ENCODE measurements around the gene CALML5.

The CALML5 gene, protein sequence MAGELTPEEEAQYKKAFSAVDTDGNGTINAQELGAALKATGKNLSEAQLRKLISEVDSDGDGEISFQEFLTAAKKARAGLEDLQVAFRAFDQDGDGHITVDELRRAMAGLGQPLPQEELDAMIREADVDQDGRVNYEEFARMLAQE

DNA sequence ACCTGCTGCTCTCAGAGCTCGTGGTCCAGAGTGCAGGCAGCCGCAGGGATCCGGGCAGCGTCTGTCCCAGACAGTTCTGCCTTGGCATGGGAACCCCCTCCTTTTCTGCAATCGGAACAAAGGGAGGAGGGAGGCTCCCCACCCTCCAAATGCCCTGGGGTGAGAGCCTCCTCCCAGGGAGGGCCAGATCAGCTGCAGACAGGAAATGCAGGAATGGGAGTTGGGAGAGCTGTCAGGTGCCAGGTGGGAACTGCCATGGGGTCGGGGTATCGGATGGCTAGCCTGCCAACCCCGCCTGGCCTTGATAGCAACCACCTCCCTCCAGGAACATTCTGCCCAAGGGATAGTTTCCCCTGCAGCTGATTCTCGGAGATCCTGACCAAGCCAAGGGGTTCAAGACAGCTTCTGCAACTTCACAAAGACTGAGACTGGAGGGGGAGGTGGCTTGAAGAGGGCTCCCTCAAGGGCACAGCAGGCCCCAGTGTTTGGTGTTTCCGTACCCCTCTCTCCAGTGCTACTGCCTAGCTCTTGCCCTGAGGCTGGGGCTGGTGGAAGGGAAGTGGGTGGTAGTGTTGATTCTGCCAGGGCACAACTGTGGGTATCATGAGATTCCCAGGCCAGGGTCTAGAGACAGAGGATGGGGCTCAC, at the start of gene CALML5:
Gene CALML5, minus strand, starts transcription at position 78 of the 648 bp plus-strand sequence. CDS start 132 bp downstream, outside the sequence.
- TF ChIP-seq, protein P1, sequence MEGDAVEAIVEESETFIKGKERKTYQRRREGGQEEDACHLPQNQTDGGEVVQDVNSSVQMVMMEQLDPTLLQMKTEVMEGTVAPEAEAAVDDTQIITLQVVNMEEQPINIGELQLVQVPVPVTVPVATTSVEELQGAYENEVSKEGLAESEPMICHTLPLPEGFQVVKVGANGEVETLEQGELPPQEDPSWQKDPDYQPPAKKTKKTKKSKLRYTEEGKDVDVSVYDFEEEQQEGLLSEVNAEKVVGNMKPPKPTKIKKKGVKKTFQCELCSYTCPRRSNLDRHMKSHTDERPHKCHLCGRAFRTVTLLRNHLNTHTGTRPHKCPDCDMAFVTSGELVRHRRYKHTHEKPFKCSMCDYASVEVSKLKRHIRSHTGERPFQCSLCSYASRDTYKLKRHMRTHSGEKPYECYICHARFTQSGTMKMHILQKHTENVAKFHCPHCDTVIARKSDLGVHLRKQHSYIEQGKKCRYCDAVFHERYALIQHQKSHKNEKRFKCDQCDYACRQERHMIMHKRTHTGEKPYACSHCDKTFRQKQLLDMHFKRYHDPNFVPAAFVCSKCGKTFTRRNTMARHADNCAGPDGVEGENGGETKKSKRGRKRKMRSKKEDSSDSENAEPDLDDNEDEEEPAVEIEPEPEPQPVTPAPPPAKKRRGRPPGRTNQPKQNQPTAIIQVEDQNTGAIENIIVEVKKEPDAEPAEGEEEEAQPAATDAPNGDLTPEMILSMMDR (conservative IDR thresholded peaks at IDR 0.05; ENCODE audit: low read depth, low read length), result no peak
- DNase-seq (ENCODE audit: low read depth), result no peak

DNA sequence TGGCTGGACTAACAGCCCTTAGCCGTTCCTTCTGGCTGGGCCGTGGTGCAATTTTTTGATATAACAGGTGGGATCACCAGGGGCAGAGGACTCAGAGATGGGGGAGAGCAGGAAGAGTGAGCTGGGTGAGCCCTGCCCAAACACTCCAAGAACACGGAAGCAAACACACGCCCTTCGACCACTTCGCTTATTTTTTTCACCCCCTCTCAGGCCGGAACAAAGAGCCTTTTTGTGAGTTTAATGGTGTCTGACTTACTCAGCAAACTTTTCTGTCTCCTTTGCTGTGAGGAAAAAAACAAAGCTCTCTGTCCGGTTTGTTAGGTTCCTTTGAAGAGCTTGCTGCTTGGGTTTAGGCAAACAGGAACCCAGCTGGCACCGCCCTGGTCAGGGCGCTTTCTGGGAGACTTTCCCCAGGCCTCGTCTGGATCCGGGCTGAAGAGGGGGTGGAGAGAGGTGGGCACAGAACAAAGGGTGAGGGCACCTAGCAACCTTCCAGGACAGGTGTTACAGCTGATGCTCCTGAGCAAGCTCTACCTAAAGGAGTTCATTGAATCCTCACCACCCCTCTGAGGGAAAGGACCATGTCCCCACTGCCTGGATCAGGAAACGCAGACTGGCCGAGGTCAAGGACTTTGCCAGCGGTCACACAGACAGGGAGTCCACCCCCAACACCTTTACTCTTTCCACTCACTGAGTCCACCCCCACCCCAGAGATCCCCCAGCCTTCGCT, 48.7 kb upstream of the CALML5 start:
- H3K4me3 ChIP-seq (ENCODE audit: low read depth, low read length), result no peak overlapping the region
- TF ChIP-seq, protein P1 (conservative IDR thresholded peaks at IDR 0.05; ENCODE audit: low read depth, low read length), result no peak
- peak; percentile 20 for DNase-seq (ENCODE audit: low read depth)

More for the DNA sequence above, at the start of gene CALML5:
- H3K4me3 ChIP-seq (ENCODE audit: low read depth, low read length), result no peak within 1 kb of the TSS

DNA sequence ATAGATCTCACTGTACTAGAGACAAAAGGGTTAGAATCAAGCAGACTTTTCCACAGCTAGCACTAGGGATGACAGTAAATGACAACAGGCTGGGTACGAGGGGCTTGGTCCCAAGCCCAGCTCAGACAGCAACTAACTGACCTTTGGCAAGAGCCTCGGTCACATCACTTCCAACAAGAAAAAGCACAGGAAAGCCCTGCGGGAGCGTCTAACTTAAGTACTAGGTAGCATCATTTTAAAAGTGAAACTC, 48.2 kb upstream of the CALML5 start:
- peak; percentile 46 for DNase-seq (ENCODE audit: low read depth)
- H3K4me3 ChIP-seq (ENCODE audit: low read depth, low read length), result no peak overlapping the region
- TF ChIP-seq, protein P1 (conservative IDR thresholded peaks at IDR 0.05; ENCODE audit: low read depth, low read length), result no peak

DNA sequence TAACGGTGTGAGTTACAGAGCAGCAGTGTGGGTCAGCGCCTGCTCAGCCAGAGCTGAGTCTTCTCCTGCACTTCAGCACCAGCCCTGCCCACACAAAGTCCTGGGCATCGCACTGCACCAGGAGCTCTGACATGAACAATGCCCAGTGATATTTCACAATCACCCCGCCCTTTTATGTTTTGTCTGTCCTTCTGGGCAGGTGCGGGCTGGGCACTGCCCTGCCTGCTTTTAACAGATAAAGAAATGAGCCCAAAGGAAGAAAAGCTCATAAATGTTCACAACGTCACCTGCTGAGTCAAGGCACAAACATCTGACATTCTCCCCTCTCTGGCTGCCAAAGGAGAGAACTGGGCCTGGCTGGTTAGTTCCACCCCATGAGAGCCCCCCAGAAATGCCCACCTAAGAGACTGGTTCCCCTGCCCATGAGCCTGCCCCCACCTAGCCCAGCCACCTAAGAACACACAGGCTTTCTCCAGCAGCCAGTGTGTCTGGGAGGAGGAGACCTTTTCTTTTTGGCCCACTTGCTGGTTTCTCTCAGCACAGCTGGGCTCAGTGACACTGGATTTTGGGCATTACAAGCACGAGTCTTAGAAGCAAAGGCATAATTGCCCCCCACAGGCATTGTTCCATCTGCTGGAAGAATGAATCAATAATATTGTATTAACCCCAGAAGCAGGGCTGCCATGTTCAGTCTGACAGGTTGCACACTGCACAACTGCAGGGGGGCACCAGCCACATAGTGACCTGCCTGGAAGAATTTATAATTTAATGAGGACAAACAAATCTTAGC, 47.7 kb upstream of the CALML5 start:
- peak; percentile 46 for DNase-seq (ENCODE audit: low read depth)
- no peak overlapping the region for H3K4me3 ChIP-seq (ENCODE audit: low read depth, low read length)
- TF ChIP-seq, protein P1 (conservative IDR thresholded peaks at IDR 0.05; ENCODE audit: low read depth, low read length), result no peak

DNA sequence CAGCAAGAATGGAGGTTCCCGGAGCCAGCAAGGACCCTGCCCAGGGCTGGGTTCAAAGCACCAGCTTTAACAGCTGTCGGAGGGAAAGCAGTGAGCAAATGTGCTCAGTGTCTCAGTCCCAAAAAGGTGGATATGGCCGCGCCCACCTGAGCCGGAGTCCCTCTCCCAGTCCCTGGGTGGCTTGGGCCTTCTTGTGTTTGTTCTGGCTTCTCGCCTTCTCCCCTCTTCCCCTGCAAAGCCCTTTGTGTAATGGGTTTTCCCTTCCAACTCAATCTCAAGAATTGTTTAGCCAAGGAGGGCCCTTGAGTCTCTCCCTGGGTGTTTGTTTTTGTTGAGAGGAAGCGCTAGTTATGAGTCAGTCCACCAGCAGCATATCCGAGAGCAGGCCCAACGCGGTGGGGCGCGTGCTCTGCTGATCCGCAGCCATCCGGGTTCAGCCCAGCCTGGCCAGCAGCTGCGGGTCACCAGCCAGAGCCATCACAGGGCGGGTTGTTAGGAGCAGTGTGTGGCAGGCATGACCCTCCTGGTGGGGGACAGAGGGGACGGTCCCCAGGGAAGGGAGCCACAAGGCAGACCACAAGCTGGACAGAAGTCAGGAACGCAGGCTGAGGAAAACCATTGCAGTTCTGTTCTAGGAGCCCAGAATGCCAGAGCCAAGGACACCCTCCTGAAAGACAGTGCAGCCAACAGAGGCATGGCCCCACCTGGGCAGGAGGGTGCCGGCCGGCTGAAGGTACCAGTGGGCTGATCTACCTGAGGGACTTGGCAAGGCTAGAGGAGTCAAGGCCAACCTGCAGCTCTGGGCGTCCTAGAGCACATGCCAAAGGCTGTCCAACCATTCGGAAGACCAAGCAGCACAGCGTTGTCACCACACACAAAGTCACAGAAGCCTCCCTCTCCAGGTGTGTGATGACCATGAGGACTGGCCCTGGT, 46.7 kb upstream of the CALML5 start:
- no peak overlapping the region for H3K4me3 ChIP-seq (ENCODE audit: low read depth, low read length)
- peak; percentile 93 for DNase-seq (ENCODE audit: low read depth)
- TF ChIP-seq, protein P1 (conservative IDR thresholded peaks at IDR 0.05; ENCODE audit: low read depth, low read length), result no peak

- TF ChIP-seq, protein P1 (conservative IDR thresholded peaks at IDR 0.05; ENCODE audit: low read depth, low read length), result no peak
- no peak overlapping the region for H3K4me3 ChIP-seq (ENCODE audit: low read depth, low read length)
- DNase-seq (ENCODE audit: low read depth), result no peak
These were observed 46.0 kb upstream of the CALML5 start for GRCh38 chr10:5545426-5545777.
